Ovary (tissue), 3 donors: Measurements from ENCODE around the gene SLC49A4.

Experiments used
- CTCF ChIP-seq, 3 donors: fragments of 450-650 bp in 2 of 3; fragments of 200-600 bp in 1 of 3; IDR thresholded peaks; one replicate each; pipeline versions ENCODE4 v1.5.1 to v1.8.0; 2016 to 2022; ENCODE audit warnings: antibody characterized with exemption in 3 of 3, mild to moderate bottlenecking in 1 of 3
- POLR2A ChIP-seq: fragments of 450-650 bp; IDR thresholded peaks from one replicate; pipeline ENCODE4 v1.6.1; 2017; ENCODE audit warnings: antibody characterized with exemption, mild to moderate bottlenecking, moderate library complexity
- donor health status: DM: no; HTN: no; CAD: no.

DNA sequence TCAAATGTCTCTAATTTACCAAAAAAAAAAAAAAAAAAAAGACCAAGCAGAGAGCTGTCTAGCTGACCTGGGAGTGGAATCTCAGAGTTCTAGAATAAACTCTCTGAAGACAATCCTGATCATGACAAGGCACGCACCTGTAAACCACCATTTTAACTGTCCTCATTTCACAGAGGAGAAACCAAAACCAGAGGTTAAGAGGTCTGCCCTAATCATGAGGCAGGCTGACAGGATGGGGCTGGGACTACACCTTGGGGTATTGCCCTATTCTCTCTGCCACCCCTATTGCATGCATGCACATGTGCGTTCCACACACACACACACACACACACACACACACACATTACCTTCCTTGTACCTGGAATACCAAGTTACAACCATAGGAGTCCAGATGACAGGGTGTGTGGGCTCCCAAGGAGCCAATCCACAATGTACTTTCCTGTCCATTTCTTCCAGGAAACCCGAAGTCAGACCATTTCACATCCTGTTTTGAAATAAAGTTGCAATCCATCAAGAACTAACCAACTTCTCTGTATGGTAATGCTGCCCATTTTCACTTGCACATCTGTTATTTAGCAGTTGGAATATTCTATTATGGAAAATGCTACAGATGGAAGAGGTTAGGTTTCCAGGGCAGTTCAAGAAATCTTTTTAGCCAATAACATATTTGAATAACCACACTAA lies 35.9 kb upstream of the SLC49A4 start:
- no peak for TF ChIP-seq CTCF (IDR thresholded peaks at IDR 0.05)
- TF ChIP-seq POLR2A, result no peak
